Activated CD4-positive, alpha-beta T cell treated with anti-CD3 and anti-CD28 coated beads, Interleukin-2, amount 50 U/mL, for 48 hours (primary cell): Measurements from ENCODE around the gene PDE9A.
"Not testable (repeated sequence)": the region's sequence is repeated elsewhere in the genome, so short reads cannot be mapped to it uniquely, and the experiment has no call there.

ENCODE experiments used
- DNase-seq, 2 experiments: peaks; one replicate each; pipeline ENCODE4 v3.0.0-alpha.2; 2020

Gene PDE9A

DNA sequence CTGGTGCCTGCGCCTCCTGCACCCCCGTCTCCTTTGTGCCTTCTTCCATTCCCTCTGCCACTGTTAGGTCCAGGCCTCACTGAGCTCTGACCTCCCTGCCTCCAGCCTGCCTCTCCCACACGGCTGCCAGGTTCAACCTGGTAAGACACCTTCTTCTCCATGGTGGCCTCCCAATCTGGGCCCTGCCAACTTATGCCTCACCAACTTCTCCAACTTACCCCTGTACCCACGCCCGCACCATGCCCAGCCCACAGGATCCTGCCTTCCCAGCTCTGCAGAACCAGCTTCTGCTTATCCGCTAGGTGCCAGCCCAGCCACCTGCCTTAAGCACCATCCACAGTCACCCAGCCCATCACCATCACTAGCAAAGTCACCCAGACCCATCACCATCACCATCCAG lies 37.2 kb downstream of the PDE9A start:
- no peak for DNase-seq

- DNase-seq: no peak
Measured at GRCh38 chr21:42691901-42692559, 38.6 kb downstream of the PDE9A start.

DNA sequence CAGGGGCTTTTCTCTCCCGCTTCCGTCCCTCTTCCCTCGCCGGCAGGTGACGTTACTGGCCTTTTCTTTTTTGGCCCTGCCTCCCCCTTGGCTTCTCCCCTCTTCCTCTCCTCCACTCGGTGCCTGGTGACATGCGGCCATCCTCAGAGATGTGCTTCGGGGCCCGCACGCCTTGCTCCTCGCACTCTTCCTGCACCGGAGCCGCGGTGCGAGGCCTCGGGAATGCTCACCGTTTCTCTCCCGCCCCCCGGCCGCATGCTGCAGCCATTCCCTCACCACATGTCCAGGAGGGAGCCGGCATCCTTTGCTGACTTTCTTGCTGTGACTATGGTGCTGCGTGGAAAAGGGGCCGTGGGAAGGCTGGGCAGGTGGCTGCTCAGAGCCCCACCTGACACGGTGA lies 39.3 kb downstream of the PDE9A start:
- no peak for DNase-seq

- no peak for DNase-seq
Measured at GRCh38 chr21:42694751-42695696, 41.6 kb downstream of the PDE9A start.

- no peak for DNase-seq
Measured at GRCh38 chr21:42695697-42696380, 42.4 kb downstream of the PDE9A start.

DNA sequence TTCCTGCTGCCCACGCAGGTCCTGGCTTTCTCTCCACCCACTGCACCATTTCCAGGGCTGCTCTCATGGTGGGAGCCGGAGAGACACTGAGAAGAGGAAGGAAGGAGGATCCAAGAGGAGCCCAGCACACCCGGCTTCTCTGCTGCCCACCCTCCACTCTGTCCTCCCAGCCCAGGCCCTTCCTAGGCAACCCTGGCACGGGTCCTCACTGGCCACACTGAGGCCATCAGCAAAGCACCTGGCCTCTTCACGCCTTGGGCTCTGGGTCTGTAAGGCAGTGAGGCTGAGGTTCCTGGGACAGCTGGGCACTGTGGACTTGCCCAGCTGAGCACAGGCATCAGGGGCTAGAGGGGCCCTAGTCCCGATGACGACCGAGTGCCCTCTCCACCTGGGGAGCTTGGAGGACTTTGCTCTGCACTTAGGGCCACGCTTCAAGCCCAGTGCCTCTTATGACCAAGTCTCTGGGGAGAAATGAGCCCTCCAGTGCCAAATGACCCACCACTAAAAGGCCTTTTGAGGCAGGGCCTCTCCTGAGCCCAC lies 43.1 kb downstream of the PDE9A start:
- no peak for DNase-seq

DNA sequence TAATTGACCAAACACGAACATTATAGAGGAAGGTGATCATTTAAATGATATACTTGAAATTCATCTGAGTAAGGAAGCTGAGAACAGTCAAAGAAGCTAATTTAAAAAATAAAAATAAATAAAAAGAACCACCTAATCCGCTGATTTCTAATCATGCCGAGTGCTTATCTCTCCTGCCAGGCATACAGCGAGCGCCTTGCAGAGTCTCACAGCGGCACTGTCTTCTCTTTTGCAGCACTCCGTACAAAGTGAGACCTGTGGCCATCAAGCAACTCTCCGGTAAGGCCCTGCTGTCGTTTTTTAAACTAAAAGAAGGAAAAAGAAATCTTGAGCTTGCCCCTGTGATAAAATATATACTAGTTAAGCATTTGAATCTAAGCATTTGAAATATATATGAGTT lies 45.3 kb downstream of the PDE9A start:
- no peak for DNase-seq

DNA sequence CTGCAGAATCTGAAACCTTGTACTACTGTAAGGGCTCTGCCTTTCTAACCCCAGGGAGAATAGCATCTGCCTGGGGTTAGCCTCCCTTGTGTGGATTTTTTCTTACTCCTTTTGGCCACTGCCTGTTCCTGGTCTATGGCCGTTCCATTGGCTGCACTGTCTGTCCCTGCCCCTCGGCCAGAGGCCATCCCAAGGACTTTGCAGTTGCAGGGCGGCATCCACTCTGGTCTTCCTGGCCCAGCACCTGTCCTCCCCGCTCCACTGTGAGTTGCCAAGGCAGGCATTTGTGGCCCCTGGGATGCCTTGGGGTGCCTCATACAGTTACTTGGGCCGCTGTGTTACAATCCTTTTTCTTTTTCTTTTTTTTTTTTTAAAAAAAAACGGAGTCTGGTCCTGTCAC lies 45.8 kb downstream of the PDE9A start:
- no peak for DNase-seq

DNA sequence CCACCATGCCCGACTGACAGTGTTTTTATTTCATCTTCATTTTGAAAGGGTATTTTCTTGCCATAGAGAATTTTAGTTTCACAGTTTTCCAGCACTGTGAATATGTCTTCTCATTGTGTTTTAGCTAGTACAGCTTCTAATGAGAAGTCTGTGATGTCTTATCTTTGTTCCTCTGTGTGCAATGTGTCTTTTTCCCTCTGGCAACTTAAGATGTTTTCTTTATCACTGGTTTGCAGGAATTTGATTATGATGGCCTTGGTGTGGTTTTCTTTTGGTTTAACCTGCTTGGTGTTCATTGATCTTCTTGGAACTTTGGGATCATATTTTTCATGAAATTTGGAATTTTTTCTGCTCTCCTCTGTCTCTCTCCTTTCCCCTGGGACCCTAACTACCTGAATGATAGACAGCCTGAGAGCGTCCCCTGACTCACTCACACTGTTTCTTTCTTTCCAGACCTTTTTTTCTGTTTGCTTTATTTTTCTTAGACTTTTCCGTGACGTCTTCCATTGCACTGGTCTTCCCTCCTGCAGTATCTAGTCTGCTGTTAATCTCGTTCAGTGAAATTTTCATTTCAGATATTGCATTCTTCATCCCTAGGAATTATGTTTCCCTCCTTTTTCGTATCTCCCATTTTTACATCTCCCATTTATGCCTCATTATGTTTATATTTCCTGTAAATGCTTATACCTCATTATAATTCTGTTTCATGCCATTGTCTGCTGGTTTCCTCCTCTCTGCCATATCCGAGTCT lies 48.5 kb downstream of the PDE9A start:
- DNase-seq: no peak

- DNase-seq: no peak
Measured at GRCh38 chr21:42702720-42703119, 49.3 kb downstream of the PDE9A start.

GRCh38 chr21:42703136-42703908 lies 49.9 kb downstream of the PDE9A start:
- no peak for DNase-seq

- no peak for DNase-seq
Measured at GRCh38 chr21:42703965-42704364, 50.5 kb downstream of the PDE9A start.

GRCh38 chr21:42704861-42705260 lies 51.4 kb downstream of the PDE9A start:
- DNase-seq: no peak

GRCh38 chr21:42705346-42705745 lies 51.9 kb downstream of the PDE9A start:
- no peak for DNase-seq

GRCh38 chr21:42705746-42706374 lies 52.4 kb downstream of the PDE9A start:
- no peak for DNase-seq

GRCh38 chr21:42706765-42707164 lies 53.3 kb downstream of the PDE9A start:
- DNase-seq: no peak

DNA sequence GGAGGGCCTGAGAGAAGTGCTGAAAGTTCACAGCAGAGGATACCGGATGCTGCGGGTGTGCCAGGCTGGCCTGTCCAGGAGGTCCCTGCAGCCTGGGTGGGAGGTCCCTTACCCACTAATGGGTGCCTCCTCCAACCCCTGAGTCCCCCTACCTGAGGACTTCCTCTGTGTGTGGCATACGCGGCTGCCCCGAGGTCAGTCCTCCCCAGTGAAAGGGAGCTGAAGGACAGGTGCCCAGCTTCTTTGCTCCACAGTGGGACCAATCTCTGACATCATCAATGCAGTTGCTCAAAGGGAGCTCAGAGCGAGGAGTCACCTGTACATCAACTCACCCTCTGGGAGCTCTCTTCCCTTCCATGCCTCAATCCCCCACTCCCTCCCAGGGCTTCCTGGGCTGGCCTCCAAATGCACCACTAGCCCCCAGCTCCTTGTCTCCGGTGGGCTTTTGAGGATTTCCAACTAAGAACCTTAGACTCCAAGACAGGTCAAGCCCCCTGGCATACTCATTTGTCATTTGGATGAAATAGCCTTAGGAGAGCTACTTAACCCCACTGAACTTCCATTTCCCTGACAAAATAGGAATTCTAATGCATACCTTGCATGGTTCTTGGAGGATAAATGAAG lies 53.9 kb downstream of the PDE9A start:
- DNase-seq: no peak

DNA sequence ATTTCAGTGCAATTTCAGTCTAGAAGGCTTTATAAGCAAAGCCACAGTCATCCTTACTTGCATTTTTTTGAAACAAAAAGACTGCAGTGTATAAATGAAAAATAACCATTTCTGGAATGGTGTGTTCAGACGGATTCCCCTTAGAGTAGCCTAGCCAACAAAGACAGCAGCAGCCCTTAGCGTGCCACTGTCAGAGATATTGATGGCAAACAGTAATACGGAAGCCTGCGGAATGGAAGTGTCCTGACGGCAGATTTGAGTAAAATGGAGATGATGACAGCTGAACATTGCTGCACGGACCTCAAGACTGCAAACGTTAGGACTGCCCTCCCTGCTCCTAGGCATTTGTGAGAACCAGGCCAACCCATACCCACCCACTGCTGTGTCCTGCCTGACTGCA lies 54.7 kb downstream of the PDE9A start:
- no peak for DNase-seq

GRCh38 chr21:42708916-42709315 lies 55.5 kb downstream of the PDE9A start:
- not testable (repeated sequence) for DNase-seq

DNA sequence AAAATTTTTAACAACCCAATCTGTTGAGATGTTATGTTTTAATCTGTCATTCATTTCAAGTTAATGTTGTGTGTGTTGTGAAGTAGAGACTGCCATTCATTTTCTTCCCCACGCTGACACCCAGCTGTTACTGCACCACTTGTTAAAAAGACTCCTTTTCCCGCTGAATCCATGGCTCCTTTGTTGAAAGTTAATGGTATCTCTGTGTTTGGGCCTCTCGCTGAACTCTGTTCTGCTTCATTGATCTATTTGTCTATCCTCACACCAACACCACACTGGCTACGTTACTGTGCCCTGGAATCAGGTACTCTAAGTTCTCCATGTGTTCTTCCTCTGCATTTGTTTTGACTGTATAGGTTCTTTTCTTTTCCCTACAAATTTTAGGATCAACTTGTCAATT lies 58.2 kb downstream of the PDE9A start:
- no peak for DNase-seq

DNA sequence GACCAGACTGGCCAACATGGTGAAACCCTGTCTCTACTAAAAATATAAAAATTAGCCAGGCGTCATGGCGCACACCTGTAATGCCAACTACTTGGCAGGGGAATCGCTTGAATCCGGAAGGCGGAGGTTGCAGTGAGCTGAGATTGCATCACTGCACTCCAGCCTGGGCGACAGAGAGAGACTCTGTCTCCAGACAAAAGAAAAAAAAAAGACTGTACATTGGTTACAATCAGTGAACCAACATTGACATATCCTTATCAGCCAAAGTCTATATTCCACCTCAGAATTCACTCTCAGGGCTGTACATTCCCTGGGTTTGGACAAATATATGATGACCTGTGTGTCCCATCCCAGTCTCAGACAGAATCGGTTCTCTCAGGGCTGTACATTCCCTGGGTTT lies 62.0 kb downstream of the PDE9A start:
- not testable (repeated sequence) for DNase-seq
